HEK293T (cell line): ENCODE data around the gene DCTD.

Experiments used
- CTCF ChIA-PET: fragments of 350-600 bp; formaldehyde crosslinking; extraction: SDS; loops from one replicate; lab custom pipeline; 2021; ENCODE audit warnings: antibody characterized with exemption, inconsistent platforms; lab: Yijun Ruan, JAX
- POLR2A ChIA-PET: fragments of 350-600 bp; formaldehyde crosslinking; extraction: SDS; loops from one replicate; lab custom pipeline; 2020; ENCODE audit warnings: antibody characterized with exemption, inconsistent platforms; lab: Yijun Ruan, JAX
- DNase-seq: peaks from one replicate; pipeline ENCODE4 v3.0.0; 2012; ENCODE audit warnings: mixed read lengths; ENCODE audit errors: extremely low spot score
- ARNT ChIP-seq: fragments of 450-650 bp; IDR thresholded peaks from 2 replicates; pipeline ENCODE4 v1.6.1; 2017; ENCODE audit warnings: mild to moderate bottlenecking
- BHLHE40 ChIP-seq: fragments of 450-650 bp; IDR thresholded peaks from 2 replicates; pipeline ENCODE4 v1.6.1; 2016; ENCODE audit warnings: mild to moderate bottlenecking, moderate library complexity, borderline replicate concordance
- CTBP1 ChIP-seq: fragments of 450-650 bp; IDR thresholded peaks from 2 replicates; pipeline ENCODE4 v1.6.1; 2016; ENCODE audit warnings: borderline replicate concordance
- ELF4 ChIP-seq: fragments of 450-650 bp; IDR thresholded peaks from 2 replicates; pipeline ENCODE4 v1.6.1; 2017; ENCODE audit warnings: antibody characterized with exemption
- FOXA1 ChIP-seq: fragments of 450-650 bp; IDR thresholded peaks from 2 replicates; pipeline ENCODE4 v1.6.1; 2016; ENCODE audit warnings: mild to moderate bottlenecking
- FOXK2 ChIP-seq: fragments of 450-650 bp; IDR thresholded peaks from 2 replicates; pipeline ENCODE4 v1.6.1; 2016; ENCODE audit warnings: mild to moderate bottlenecking
- FOXM1 ChIP-seq: fragments of 450-650 bp; IDR thresholded peaks from 2 replicates; pipeline ENCODE4 v1.6.1; 2017; ENCODE audit warnings: mild to moderate bottlenecking, borderline replicate concordance
- HDGF ChIP-seq: fragments of 450-650 bp; IDR thresholded peaks from 2 replicates; pipeline ENCODE4 v1.6.1; 2017; ENCODE audit warnings: antibody characterized with exemption, borderline replicate concordance
- L3MBTL2 ChIP-seq: fragments of 450-650 bp; conservative IDR thresholded peaks from 2 replicates; pipeline ENCODE4 v1.6.1; 2016; ENCODE audit warnings: mild to moderate bottlenecking
- LEF1 ChIP-seq: fragments of 450-650 bp; IDR thresholded peaks from 2 replicates; pipeline ENCODE4 v1.6.1; 2017; ENCODE audit warnings: mild to moderate bottlenecking, borderline replicate concordance
- NFRKB ChIP-seq: fragments of 450-650 bp; IDR thresholded peaks from 2 replicates; pipeline ENCODE4 v1.6.1; 2016; ENCODE audit warnings: mild to moderate bottlenecking, moderate library complexity
- SP1 ChIP-seq: fragments of 450-650 bp; IDR thresholded peaks from 2 replicates; pipeline ENCODE4 v1.6.1; 2017
- SUZ12 ChIP-seq: fragments of 450-650 bp; IDR thresholded peaks from 2 replicates; pipeline ENCODE4 v1.6.1; 2016; ENCODE audit warnings: mild to moderate bottlenecking
- TARDBP ChIP-seq: fragments of 450-650 bp; IDR thresholded peaks from 2 replicates; pipeline ENCODE4 v1.6.1; 2016
- ZNF384 ChIP-seq: fragments of 450-650 bp; IDR thresholded peaks from 2 replicates; pipeline ENCODE4 v1.6.1; 2016
- TF ChIP-seq, protein P1 (sequence below): fragments of 450-650 bp; IDR thresholded peaks from 2 replicates; pipeline ENCODE4 v1.6.1; 2016

The DCTD gene

GRCh38 chr4:182917182-182918043 lies at the start of gene DCTD:
Gene DCTD (minus strand): TSS chr4:182917386. CDS start chr4:182915568, 1,818 bp downstream.
- TF ChIP-seq NFRKB, result no peak
- TF ChIP-seq L3MBTL2, result peak; percentile 66
- TF ChIP-seq ZNF384, result no peak
- ChIA-PET POLR2A (interaction anchor here (0.6 to 1.2 kb wide), 4 partner anchors 10 to 49 kb away, joined by 3 read pairs; no protein-coding TSS in a partner anchor), CTCF (interaction anchor here (0.6 to 1.0 kb wide), 6 partner anchors 17 to 604 kb away, joined by 3 to 5 read pairs (median 3); no protein-coding TSS in a partner anchor)
- peak; percentile 56 for DNase-seq

DNA sequence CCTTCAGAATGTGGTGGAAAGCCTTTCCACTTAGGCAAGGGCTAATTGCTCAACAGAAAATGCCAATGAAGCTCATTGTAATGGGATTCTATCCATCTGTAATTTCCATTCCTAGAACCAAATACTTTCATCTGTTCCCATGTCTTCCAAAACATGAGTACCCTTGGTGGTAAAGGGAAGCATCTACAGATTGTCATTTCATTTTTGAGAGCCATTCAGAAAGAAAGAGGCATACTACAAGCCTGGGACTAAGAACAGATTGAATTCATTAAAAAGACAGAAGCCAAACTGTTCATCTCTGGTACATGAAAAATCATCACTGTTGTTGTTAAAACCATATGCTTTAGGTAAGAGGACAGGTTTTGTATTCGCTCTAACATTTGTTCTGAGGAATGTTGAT lies 43.6 kb upstream of the DCTD start:
- ChIA-PET CTCF (no interaction called here), POLR2A (no interaction called here)
- TF ChIP-seq SUZ12 (no peak), ARNT (no peak), FOXK2 (no peak), FOXA1 (no peak), BHLHE40 (no peak), CTBP1 (no peak), L3MBTL2 (no peak), HDGF (no peak), NFRKB (no peak), TARDBP (no peak), ZNF384 (no peak), SP1 (no peak), LEF1 (no peak), ELF4 (no peak), FOXM1 (no peak)
- TF ChIP-seq, protein P1, sequence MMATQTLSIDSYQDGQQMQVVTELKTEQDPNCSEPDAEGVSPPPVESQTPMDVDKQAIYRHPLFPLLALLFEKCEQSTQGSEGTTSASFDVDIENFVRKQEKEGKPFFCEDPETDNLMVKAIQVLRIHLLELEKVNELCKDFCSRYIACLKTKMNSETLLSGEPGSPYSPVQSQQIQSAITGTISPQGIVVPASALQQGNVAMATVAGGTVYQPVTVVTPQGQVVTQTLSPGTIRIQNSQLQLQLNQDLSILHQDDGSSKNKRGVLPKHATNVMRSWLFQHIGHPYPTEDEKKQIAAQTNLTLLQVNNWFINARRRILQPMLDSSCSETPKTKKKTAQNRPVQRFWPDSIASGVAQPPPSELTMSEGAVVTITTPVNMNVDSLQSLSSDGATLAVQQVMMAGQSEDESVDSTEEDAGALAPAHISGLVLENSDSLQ, result no peak
- no peak for DNase-seq

DNA sequence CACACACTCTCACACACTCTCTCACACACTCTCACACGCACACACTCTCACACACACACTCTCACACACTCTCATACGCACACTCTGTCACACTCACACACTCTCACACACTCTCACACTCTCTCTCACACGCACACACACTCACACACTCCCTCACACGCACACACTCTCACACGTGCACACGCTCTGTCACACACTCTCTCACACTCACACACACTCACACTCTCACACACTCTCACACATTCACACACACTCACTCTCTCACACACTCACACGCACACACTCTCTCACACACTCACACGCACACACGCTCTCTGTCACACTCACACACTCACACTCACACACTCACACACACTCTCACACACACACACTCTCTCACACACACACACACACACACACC lies 43.0 kb upstream of the DCTD start:
- TF ChIP-seq, protein P1, result no peak
- TF ChIP-seq ELF4, result no peak
- TF ChIP-seq ARNT, result no peak
- TF ChIP-seq FOXM1, result no peak
- TF ChIP-seq SUZ12, result no peak
- CTCF ChIA-PET, result no interaction called here
- no peak for DNase-seq
- POLR2A ChIA-PET, result no interaction called here

DNA sequence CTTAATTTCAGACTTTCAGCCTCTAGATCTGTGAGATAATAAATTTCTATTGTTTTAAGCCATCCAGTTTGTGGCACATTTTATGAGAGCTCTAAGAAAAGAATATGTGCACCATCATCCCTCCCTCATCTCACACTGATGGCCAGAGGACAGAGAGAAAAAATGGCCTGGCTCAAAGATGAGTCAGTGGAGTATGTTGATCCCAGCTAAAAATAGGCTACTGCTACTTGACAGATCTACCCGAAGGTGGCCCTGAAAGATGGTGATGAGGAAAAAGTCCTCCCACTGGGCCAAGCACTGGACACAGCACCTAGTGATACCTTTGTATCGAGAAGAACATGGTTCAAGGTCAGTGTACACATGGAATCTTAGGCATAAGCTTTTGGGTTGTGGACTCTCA lies 38.2 kb upstream of the DCTD start:
- TF ChIP-seq FOXK2, result no peak
- TF ChIP-seq, protein P1, result no peak
- TF ChIP-seq SP1, result no peak
- TF ChIP-seq NFRKB, result no peak
- TF ChIP-seq ZNF384, result no peak
- TF ChIP-seq TARDBP, result no peak
- no peak for TF ChIP-seq BHLHE40
- TF ChIP-seq FOXA1, result no peak
- no peak for TF ChIP-seq HDGF
- no peak for TF ChIP-seq CTBP1
- POLR2A ChIA-PET, result no interaction called here
- no peak for DNase-seq
- CTCF ChIA-PET, result no interaction called here

- POLR2A ChIA-PET, result no interaction called here
- TF ChIP-seq ARNT (no peak), L3MBTL2 (no peak), SUZ12 (no peak), ZNF384 (no peak), HDGF (no peak), FOXA1 (no peak), FOXK2 (no peak)
- no peak for DNase-seq
- CTCF ChIA-PET, result no interaction called here
Observed at GRCh38 chr4:182944484-182945213, 27.5 kb upstream of the DCTD start.

DNA sequence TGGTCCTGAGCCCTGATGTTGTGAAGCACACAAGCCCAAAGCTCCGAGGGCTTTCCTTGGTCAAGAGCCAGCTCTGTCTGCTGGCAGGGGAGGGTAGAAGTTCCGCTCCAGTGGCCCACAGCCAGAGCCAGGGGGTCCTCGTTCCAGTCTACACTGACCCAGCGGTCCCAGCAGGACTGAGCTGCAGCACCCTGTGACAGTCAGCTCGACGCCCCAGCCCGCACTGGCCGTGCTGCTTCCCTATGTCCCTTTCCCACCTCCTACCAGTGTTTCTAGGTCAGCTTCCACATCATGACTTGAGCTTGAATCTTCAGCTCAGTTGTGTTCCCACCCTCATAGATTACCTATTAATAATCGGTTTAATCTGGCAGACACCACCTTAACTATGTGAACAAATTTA lies 22.5 kb upstream of the DCTD start:
- ChIA-PET CTCF (interaction anchor here (1.0 to 3.1 kb wide), 4 partner anchors 134 to 324 kb away, joined by 3 to 20 read pairs (median 11); no protein-coding TSS in a partner anchor), POLR2A (no interaction called here)
- DNase-seq, result no peak
- no peak for TF ChIP-seq BHLHE40
- no peak for TF ChIP-seq ZNF384
- TF ChIP-seq FOXK2, result no peak
- no peak for TF ChIP-seq SP1
- TF ChIP-seq FOXA1, result no peak
- TF ChIP-seq FOXM1, result no peak
- no peak for TF ChIP-seq CTBP1
- TF ChIP-seq NFRKB, result no peak
- no peak for TF ChIP-seq TARDBP
- TF ChIP-seq LEF1, result no peak
- TF ChIP-seq, protein P1, result no peak
- TF ChIP-seq SUZ12, result no peak
- no peak for TF ChIP-seq HDGF
